Endothelial cell of umbilical vein (primary cell): ENCODE results near the gene TIAM1. TPM values are rescaled to one million over a fixed set of nuclear protein-coding genes. Genes with fewer than 3 reads are reported as not detected.
A peak's percentile ranks its signal among the peaks of the same experiment; 100 is the strongest.

Experiments
- BruUV-seq: library from RNA; stranded (reverse); fragments of 400-500 nt; replicated peaks from 2 replicates; lab custom pipeline; 2021; lab: Mats Ljungman, UMichigan
- CTCF ChIA-PET: fragments of 300-600, 350-600 bp; sonication (Branson Sonifier 250); formaldehyde crosslinking; loops from one replicate; lab custom pipeline; 2021; ENCODE audit warnings: antibody characterized with exemption, inconsistent platforms; lab: Charles Lee
- POLR2A ChIA-PET: fragments of 300-600, 350-600 bp; sonication (Branson Sonifier 250); formaldehyde crosslinking; loops from one replicate; lab custom pipeline; 2021; ENCODE audit warnings: antibody characterized with exemption, inconsistent platforms; lab: Charles Lee
- DNase-seq: peaks from one replicate; pipeline ENCODE4 v3.0.0-alpha.2; 2011; ENCODE audit warnings: low read depth, low spot score
- FAIRE-seq: peaks from 2 replicates; lab custom pipeline; 2011; peaks lifted over from hg19 to GRCh38; lab: Jason Lieb, UNC
- H2AFZ ChIP-seq: 2 replicates; pipeline ENCODE4 v1.6.0; 2012; ENCODE audit warnings: low read depth, low read length, control low read depth, inconsistent platforms
- H3K27ac ChIP-seq: 2 replicates; pipeline ENCODE4 v1.5.1; 2011; ENCODE audit warnings: low read depth, mild to moderate bottlenecking, control low read depth, low read length, moderate library complexity; ENCODE audit not compliant: insufficient read depth
- H3K27me3 ChIP-seq, 2 experiments: 2 replicates each; pipeline versions ENCODE4 v1.6.0 to v1.6.1; 2011; ENCODE audit warnings: low read length in 2 of 2, mixed read lengths in 1 of 2; ENCODE audit not compliant: control insufficient read depth in 2 of 2, insufficient read depth in 2 of 2
- H3K36me3 ChIP-seq, 2 experiments: 2 replicates in 1 of 2; 3 replicates in 1 of 2; pipeline ENCODE4 v1.5.1; 2011; ENCODE audit warnings: low read length in 2 of 2, mild to moderate bottlenecking in 1 of 2, moderate library complexity in 1 of 2; ENCODE audit not compliant: control insufficient read depth in 2 of 2, insufficient read depth in 2 of 2; ENCODE audit errors: extremely low read depth in 1 of 2
- H3K4me1 ChIP-seq: 3 replicates; pipeline ENCODE4 v1.5.1; 2011; ENCODE audit warnings: mild to moderate bottlenecking, low read length; ENCODE audit not compliant: control insufficient read depth, insufficient read depth; ENCODE audit errors: extremely low read depth
- H3K4me2 ChIP-seq: 2 replicates; pipeline ENCODE4 v1.6.1; 2011; ENCODE audit warnings: low read length, control low read depth, mixed read lengths; ENCODE audit not compliant: insufficient read depth
- H3K4me3 ChIP-seq, 3 experiments: fragments of 200-600 bp in 1 of 3; sonication (generic), shearing (Covaris generic) in 1 of 3; replicated peaks in 1 of 3; 2 replicates each; pipeline ENCODE4 v1.5.1; 2011 to 2016; ENCODE audit warnings: control low read depth in 3 of 3, low read length in 3 of 3, mild to moderate bottlenecking in 2 of 3, inconsistent platforms in 1 of 3, low read depth in 1 of 3, moderate library complexity in 1 of 3; ENCODE audit not compliant: insufficient read depth in 1 of 3
- H3K79me2 ChIP-seq: 2 replicates; pipeline ENCODE4 v1.6.0; 2012; ENCODE audit warnings: low read length, inconsistent platforms; ENCODE audit not compliant: control insufficient read depth, insufficient read depth
- H3K9ac ChIP-seq: replicated peaks from 2 replicates; pipeline ENCODE3; 2011; ENCODE audit warnings: low read length, control low read depth; ENCODE audit not compliant: insufficient read depth; ENCODE audit errors: extremely low read depth
- H3K9me1 ChIP-seq: replicated peaks from 3 replicates; pipeline ENCODE4 v1.6.0; 2011; ENCODE audit warnings: mild to moderate bottlenecking, low read length; ENCODE audit not compliant: control insufficient read depth, insufficient read depth; ENCODE audit errors: extremely low read depth
- H3K9me3 ChIP-seq: replicated peaks from 2 replicates; pipeline ENCODE4 v1.5.1; 2012; ENCODE audit warnings: low read length, inconsistent platforms; ENCODE audit not compliant: control insufficient read depth, insufficient read depth
- H4K20me1 ChIP-seq: replicated peaks from 2 replicates; pipeline ENCODE3; 2011; ENCODE audit warnings: mild to moderate bottlenecking, low read length; ENCODE audit not compliant: control insufficient read depth, insufficient read depth; ENCODE audit errors: extremely low read depth
- EZH2 ChIP-seq: IDR thresholded peaks from 2 replicates; pipeline ENCODE4 v1.6.1; 2012; ENCODE audit warnings: borderline replicate concordance, low read depth, mild to moderate bottlenecking, moderate library complexity, low read length, inconsistent platforms; ENCODE audit not compliant: severe bottlenecking
- FOS ChIP-seq: IDR thresholded peaks from 2 replicates; pipeline ENCODE4 v1.6.1; 2011; ENCODE audit warnings: mild to moderate bottlenecking, low read length, moderate library complexity, borderline replicate concordance; ENCODE audit not compliant: insufficient read depth
- GATA2 ChIP-seq: IDR thresholded peaks from 2 replicates; pipeline ENCODE4 v1.7.0; 2011; ENCODE audit warnings: low read depth, mild to moderate bottlenecking, moderate library complexity, mixed read lengths, low read length; ENCODE audit not compliant: insufficient read length, insufficient read depth
- JUN ChIP-seq: IDR thresholded peaks from 2 replicates; pipeline ENCODE4 v1.6.1; 2011; ENCODE audit warnings: borderline replicate concordance, low read depth; ENCODE audit not compliant: insufficient read length, insufficient read depth
- MAX ChIP-seq: IDR thresholded peaks from 2 replicates; pipeline ENCODE4 v1.6.1; 2011; ENCODE audit not compliant: insufficient read depth, insufficient read length
- MYC ChIP-seq: IDR thresholded peaks from one replicate; pipeline ENCODE4 v1.6.1; 2011; ENCODE audit warnings: mild to moderate bottlenecking, low read depth, low read length
- POLR2A ChIP-seq: IDR thresholded peaks from 2 replicates; pipeline ENCODE4 v1.6.1; 2012; ENCODE audit warnings: low read depth, mild to moderate bottlenecking, control low read depth, low read length
- POLR2AphosphoS5 ChIP-seq: IDR thresholded peaks from 2 replicates; pipeline ENCODE4 v1.6.1; 2012; ENCODE audit warnings: low read depth, mild to moderate bottlenecking, control low read depth, low read length, moderate library complexity; ENCODE audit not compliant: insufficient read depth
- dilution Hi-C: fragments of 300-500 bp; cut with MboI; formaldehyde crosslinking; loops from one replicate; pipeline ENCODE4 v1.15.0; 2019; ENCODE audit warnings: low sequenced_read_pairs; ENCODE audit not compliant: extremely low pct_ligation_motif_present
- intact Hi-C: fragments of 100-400 bp; cut with micrococcal nuclease; formaldehyde crosslinking; loops from one replicate; pipeline ENCODE4 v1.10.0; 2022
- polyA plus RNA-seq, 4 experiments: library from polyadenylated mRNA; depleted of rRNA in 3 of 4; stranded (reverse) in 3 of 4; unstranded in 1 of 4; fragments of >200 nt; gene quantifications; 2 replicates each; pipeline versions ENCODE4 v1.2.1 to v1.2.3, GENCODE V29; 2011 to 2012; ENCODE audit warnings: missing spikeins in 1 of 4
- total RNA-seq: library from RNA; stranded (reverse); gene quantifications from 2 replicates; pipeline ENCODE4 v1.2.3, GENCODE V29; 2021
- TF ChIP-seq, protein P1 (sequence below), 2 donors: IDR thresholded peaks; 1 replicate in 1 of 2; 2 replicates in 1 of 2; pipeline ENCODE4 v1.5.1; 2011; ENCODE audit warnings: low read length in 2 of 2, mild to moderate bottlenecking in 2 of 2, moderate library complexity in 2 of 2, control low read depth in 1 of 2, inconsistent platforms in 1 of 2, low read depth in 1 of 2; ENCODE audit not compliant: insufficient read depth in 1 of 2; ENCODE audit errors: extremely low read depth in 1 of 2

The TIAM1 gene
- total and polyA plus RNA-seq, 2 donors (not counting 3 experiments of a cell fraction or from before 2014, with no cell fraction given), result 0.21 to 0.86 TPM

DNA sequence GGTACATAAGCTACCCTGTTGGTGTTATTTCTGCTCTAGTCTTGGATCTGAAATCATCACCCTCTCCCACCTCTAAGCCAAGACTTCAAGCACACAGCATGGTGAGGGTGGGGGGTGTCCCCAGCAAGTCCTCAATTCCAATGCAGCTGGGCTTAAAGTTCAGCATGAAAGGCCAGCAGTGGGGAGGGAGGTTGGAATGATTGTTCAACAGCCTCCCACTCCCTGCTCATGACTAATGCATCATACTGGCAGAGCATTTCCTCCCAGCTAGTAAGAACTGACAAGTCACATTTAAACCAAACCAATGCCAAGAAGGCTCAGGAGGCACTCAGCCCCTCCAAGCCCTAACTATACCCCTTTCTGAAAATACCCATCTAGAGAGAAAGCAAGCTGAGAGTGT lies 50.1 kb downstream of the TIAM1 start:
- H2AFZ ChIP-seq, result no peak overlapping the region
- ChIA-PET CTCF (no interaction called here), POLR2A (no interaction called here)
- H3K36me3 ChIP-seq, result no peaks in the 10 kb centered on the region
- no peak overlapping the region for H3K4me3 ChIP-seq
- H3K4me1 ChIP-seq, result no peaks in the 10 kb centered on the region
- no peaks in the 10 kb centered on the region for H3K9me3 ChIP-seq
- no peaks in the 10 kb centered on the region for H3K9me1 ChIP-seq
- intact Hi-C loops, result no loop called here
- dilution Hi-C loops, result no loop called here
- H4K20me1 ChIP-seq, result no peaks in the 10 kb centered on the region
- H3K79me2 ChIP-seq, result no peaks in the 10 kb centered on the region
- H3K27ac ChIP-seq, result peak overlapping the region; percentile 33
- no peak overlapping the region for H3K4me2 ChIP-seq
- no peaks in the 10 kb centered on the region for H3K27me3 ChIP-seq
- FAIRE-seq (peak; percentile 59), DNase-seq (peak; percentile 13)
- no peak for TF ChIP-seq MAX
- no peak for TF ChIP-seq MYC
- no peak for TF ChIP-seq JUN
- TF ChIP-seq EZH2, result no peak
- TF ChIP-seq, protein P1, sequence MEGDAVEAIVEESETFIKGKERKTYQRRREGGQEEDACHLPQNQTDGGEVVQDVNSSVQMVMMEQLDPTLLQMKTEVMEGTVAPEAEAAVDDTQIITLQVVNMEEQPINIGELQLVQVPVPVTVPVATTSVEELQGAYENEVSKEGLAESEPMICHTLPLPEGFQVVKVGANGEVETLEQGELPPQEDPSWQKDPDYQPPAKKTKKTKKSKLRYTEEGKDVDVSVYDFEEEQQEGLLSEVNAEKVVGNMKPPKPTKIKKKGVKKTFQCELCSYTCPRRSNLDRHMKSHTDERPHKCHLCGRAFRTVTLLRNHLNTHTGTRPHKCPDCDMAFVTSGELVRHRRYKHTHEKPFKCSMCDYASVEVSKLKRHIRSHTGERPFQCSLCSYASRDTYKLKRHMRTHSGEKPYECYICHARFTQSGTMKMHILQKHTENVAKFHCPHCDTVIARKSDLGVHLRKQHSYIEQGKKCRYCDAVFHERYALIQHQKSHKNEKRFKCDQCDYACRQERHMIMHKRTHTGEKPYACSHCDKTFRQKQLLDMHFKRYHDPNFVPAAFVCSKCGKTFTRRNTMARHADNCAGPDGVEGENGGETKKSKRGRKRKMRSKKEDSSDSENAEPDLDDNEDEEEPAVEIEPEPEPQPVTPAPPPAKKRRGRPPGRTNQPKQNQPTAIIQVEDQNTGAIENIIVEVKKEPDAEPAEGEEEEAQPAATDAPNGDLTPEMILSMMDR (IDR thresholded peaks at IDR 0.05; ENCODE audit: extremely low read depth in 1 of 2, insufficient read depth in 1 of 2, low read depth in 1 of 2, low read length in 2 of 2), result no peak
- no peak for TF ChIP-seq POLR2A
- no peak for TF ChIP-seq FOS
- TF ChIP-seq GATA2, result no peak
- no peak for TF ChIP-seq POLR2AphosphoS5
- no peak overlapping the region for H3K9ac ChIP-seq
- BruUV-seq, result no TSS peak
